Stimulated activated CD4-positive, alpha-beta T cell treated with anti-CD3 and anti-CD28 coated beads, Interleukin-15, amount 100 ng/mL, for 48 hours (primary cell): ENCODE data around the gene SCGB2A2.

Experiments
- DNase-seq, 2 donors: peaks; one replicate each; pipeline ENCODE4 v3.0.0-alpha.2; 2020; ENCODE audit warnings: low read depth in 2 of 2

The SCGB2A2 gene

DNA sequence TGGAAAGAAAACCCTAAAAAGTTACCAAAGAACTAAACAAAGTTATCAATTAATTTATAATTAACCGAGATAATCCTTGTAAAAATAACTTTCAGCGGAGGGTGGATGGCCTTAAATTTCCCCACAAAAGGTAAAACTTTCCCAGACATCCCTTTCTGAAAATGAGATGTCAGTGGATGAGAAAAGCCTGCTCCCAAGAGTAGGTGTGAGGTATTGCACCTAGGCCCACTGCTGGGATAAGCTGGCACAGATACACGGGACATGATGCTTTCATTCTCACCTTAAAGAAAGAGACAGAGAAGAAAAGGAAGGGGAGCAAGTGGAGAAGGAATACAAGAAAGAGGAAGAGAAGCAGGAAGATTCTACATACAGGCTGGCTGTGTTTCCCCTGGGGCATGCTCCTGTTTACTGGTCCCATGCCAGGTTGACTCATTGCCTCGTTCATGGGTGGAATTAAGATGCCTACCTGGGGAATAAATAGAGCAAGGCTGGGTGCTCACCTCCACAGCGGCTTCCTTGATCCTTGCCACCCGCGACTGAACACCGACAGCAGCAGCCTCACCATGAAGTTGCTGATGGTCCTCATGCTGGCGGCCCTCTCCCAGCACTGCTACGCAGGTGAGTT lies at the start of gene SCGB2A2:
Gene SCGB2A2 (plus strand): TSS at position 505 of the 625 bp plus-strand sequence. CDS start 59 bp downstream, at position 564.
- DNase-seq, result no peak

DNA sequence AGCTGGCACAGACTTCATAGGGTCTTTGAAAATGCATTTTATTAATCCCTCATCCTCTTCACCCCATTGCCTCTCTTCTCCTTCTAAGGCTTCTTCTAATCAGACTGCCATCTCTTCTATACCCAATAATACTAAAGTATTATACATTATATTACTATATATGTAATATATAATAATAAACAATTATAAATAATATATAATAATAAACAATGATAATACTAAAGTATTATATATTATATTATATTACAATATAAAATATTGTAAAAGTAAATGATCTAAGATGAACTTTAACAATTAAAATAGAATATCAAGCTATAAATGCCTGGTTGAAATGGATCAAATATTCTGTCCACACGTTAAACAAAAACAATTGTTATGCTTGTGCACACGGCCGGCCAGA lies 48.5 kb upstream of the SCGB2A2 start:
- DNase-seq, result no peak

DNA sequence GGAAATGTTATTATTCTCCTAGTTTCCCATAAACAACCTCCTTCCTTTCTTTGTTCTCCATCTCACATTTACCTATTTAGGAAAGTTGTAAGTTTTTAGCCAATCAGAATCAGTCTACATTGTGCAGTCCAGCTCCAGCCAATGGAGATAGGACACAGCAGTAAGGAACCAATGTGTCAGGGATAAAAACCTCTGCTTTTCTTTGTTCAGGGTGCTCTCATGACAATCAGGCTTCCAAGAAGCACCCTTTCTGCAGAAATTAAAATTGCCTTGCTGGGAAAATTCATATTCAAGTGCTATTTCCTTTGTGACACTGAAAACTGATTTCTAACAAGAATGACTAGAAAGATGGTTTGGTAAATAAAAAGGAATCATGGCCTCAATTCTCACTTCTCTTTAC lies 46.9 kb upstream of the SCGB2A2 start:
- DNase-seq, result no peak

DNA sequence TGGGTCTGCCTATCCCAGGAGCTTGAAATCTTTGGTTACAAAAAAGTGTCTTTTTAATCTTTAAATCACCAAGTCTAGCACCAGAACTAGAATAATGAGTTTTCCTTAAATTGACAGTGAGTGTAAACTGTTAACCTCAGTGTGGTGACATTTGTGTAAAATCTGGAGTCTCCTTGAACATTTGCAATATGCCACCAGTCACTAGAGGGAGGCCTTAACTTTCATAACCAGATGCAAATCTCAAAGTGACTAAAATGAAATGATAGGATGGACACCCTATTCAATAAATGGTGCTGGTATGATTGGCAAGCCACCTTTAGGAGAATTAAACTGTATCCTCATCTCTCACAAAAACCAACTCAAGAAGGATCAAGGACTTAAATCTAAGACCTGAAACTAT lies 36.2 kb upstream of the SCGB2A2 start:
- no peak for DNase-seq

DNA sequence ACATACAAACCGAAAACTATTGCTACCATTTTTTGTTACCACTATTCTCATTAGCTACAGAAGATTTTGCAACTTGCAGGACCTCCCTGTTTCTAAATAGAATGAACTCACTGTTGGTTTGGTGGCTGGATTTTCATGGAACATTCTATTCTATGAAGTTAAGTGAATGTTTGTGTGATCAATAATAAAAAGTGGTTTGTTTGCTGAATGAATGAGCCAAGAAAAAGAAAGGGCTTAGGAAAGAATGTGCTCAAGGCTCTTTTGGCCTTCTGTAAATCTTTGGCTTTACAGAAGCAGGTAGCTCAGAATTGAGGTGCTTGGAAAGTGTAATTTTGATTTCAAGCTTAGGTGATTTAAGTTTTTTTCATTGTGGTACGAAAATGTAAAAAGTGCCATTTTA lies 33.8 kb upstream of the SCGB2A2 start:
- no peak for DNase-seq

DNA sequence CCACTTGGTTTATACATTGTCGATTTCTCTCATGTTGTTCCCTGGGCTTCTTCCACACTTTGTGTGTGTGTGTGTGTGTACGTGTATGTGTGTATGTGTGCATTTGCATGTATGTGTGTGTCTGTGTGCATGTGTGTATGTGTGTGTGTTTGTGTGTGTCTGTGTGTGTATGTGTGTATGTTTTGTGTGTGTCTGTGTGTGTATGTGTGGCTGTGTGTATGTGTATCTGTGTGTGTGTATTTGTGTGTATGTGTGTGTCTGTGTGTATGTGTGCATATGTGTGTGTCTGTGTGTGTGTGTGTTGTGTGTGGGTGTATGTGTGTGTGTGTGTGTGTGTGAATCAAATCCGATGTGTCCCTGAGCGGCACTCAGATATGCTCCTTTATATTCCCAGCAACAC lies 32.5 kb upstream of the SCGB2A2 start:
- DNase-seq, result no peak

DNA sequence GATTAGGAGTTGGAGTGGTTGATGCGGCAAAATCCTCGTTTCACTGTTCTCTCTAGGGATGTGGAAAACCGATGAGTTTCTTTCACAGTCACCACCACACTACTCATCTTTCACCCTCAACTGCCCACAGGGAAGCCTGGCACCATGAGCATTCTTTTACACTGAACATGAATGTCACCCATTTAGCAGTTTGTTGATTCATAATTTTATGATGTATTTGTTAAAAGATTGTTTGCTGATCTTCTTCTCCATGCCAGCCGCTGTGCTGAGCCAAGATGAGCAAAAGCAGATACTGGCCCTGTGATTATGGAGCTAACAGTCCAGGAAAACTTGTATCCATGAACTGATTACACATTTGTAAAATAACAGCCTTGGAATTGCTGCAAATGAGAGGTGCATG lies 31.8 kb upstream of the SCGB2A2 start:
- no peak for DNase-seq

DNA sequence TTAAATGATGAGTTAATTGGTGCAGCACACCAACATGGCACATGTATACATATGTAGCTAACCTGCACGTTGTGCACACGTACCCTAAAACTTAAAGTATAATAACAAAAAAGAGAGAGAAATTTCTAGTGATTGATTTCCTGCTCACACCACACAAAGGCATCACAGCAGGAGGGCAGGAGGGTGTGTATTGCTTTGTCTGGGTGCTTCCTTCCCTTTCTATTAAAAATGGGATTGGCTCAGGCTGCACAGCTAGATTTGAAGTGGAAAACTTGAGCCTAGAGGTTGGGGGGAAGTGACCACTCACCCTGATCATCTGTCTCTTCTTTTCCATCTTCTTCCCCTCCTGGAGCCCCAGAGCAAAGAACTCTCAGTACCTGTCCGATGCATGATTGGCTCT lies 28.9 kb upstream of the SCGB2A2 start:
- no peak for DNase-seq

DNA sequence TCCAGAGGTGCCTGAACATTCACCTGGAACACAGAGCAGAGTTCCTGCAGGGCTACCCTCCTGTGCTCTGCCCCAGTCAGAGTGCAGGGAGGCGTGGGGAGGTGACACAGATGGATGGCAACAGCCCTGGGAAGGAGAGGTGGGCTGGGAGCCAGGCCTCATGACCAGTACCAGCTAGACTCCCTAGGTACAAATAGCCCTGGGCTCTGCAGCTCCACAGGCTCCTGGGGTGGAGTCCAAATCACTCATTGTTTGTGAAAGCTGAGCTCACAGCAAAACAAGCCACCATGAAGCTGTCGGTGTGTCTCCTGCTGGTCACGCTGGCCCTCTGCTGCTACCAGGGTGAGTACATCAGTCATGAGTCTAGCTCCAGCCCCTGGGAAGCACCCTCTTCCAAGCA lies 27.9 kb upstream of the SCGB2A2 start, which contains the start of gene SCGB1D2:
Gene SCGB1D2 (plus strand): TSS at position 219 of the 400 bp plus-strand sequence. CDS start 69 bp downstream, at position 288.
- no peak for DNase-seq

DNA sequence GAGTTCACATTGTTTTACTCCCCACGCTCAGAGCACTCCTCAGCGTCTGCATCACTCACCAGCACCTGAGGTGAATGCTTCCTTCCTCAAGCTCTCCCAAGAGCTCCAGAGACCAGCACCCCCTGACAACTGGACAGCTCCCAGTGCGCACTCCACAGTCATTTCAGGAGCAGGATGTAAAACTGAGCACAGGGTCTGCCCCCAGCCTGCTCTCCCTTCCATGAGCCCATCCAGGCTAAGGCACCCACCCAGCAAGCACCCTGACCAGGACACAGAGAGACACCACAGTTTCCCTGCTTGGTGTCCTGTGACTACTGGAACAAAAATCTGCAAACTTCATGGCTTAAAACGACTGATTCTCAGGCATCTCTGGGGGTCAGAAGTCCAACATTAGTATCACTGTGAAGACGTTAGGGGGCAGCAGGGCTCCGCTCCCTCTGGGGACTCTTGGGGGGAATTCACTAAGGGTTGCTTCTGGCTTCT lies 24.6 kb upstream of the SCGB2A2 start:
- DNase-seq, result no peak

DNA sequence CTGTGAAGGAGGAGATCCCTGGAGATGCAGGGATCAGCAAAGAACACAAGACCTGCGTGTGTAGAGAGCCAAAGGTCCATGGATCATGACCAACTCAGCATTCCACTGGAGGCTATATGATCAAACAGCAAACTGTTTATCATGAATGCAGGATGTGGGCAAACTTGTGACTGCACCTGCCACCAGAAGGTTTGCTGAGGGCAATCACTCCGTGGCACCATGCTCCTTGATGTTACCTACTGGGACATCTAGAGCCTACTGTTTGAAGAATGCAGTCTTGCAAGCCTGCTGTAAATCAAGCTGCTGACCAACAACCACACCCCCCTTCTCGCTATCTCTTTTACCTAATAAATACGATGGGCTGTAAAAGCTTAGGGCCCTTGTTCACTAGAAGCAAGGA lies 18.3 kb upstream of the SCGB2A2 start:
- DNase-seq, result no peak

DNA sequence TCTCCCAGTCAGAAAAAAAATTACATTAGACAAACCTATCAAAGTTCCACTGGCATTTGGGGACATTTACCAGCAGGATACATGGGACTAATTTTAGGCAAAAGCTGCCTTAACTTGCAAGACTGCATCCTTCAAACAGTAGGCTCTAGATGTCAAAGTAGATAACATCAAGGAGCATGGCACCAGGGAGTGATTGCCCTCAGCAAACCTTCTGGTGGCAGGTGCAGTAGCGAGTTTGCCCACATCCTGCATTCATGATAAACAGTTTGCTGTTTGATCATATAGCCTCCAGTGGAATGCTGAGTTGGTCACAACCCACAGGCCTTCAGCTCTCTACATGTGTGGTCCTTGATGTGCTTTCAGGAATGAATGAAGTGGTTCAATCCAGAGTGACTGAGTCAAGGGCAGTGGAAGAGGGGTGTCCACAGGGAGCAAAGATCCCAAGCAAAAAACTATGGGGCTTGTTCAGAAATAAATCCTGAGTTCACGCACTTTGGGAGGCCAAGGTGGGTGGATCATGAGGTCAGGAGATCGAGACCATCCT lies 15.9 kb upstream of the SCGB2A2 start:
- no peak for DNase-seq

DNA sequence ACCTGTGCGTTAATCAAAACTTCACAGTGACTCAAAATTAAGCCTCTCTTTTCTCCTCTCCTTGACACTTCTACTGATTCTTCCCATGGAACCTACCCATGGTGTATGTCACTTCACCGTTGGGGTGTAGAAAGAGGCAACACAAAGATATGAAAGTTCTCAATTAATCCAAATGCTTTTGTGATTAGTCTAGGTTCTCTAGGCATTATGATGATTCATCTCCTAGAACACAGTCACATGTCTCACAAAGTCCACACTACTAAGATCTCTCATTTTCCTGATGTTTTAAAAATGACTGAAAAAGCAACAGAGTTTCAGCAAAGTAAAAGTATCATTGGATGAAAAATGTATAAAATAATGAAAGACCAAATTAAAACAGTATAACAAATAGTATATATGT lies 13.7 kb upstream of the SCGB2A2 start:
- DNase-seq, result no peak

DNA sequence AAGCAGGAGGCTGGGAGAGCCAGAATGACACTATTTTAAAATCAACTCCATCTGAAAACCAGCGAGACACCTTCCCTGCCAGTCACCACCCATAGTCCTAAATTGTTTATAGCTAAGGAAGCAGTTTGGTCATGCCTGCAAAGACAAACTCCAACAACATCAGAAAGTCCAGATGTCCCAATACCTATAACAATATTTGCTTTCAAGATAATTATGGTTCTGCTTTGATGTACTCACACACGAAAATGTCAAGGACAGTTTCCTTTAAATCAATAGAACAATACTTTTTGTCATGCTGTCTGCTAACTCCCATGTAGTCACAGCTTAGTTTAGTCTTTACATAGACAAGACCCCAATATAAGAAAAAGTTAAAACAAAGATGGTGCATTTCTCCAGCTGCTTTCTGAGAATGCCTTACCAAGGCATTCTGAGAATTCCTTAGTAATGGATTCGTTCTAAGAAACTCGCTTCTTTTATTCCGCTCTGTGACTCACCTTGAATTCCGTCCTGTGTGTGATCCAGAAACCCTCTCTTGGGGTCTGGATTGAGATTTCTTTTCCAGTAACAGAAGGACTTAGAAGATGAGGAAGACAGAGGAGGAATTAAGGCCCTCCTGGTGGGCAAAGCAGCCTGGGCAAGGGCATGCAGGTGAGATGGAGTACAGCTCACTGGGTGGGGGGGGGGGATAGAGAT lies 9.6 kb upstream of the SCGB2A2 start:
- DNase-seq, result no peak

DNA sequence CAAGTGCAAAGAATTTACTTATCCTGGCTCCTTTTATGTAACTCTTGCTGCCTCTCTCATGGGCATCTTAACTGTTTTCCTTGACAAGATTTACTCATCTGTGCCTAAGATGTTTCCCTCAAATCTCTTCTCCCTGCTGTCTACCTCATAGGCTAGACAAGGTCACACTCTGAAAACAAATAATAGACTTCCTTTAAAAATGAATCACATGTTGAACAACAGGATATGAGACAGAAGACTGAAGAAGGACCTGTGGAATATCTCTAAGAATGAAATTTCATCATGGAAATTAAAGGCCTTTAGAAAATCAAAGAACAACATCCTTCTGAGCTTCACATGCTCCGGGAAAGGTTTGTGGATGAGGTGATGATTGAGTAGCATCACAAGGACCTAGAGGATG lies 6.0 kb upstream of the SCGB2A2 start:
- no peak for DNase-seq

DNA sequence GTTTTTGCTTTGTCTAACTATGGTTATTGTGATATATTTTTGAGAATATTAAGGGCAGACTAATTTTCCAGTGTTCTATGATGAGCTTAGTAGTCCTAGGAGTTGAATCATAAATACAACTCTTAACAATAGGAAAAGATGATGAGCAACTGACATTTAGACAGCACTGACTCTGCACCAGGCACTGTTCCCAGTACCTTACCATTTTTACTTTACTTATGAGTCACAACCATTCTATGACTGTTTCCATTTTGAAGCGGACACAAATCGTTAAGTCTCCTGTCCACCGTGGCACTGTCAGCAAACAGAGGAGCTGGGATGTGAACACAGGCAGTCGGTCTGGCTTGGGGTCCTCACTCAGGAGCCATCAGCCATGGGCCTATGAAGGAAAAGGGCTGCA lies 3.4 kb upstream of the SCGB2A2 start:
- DNase-seq, result peak; percentile 9 to 16

DNA sequence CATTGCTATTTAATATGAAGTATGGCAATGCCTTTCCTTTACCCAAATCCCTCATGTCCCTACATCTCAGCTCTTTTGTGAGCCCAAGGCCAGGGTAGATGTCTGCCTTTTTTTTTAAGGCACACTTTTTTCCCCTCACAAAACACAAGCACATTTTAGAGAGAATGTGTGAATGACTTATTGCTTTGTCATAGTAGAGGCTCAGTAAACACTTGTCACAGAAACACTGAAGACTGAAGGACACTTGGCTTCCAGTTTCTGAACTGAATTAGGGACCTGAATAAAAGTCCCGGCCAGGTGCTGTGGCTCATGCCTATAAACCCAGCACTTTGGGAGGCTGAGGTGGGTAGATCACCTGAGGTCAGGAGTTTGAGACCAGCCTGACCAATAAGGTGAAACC lies 2.9 kb upstream of the SCGB2A2 start:
- DNase-seq, result no peak

DNA sequence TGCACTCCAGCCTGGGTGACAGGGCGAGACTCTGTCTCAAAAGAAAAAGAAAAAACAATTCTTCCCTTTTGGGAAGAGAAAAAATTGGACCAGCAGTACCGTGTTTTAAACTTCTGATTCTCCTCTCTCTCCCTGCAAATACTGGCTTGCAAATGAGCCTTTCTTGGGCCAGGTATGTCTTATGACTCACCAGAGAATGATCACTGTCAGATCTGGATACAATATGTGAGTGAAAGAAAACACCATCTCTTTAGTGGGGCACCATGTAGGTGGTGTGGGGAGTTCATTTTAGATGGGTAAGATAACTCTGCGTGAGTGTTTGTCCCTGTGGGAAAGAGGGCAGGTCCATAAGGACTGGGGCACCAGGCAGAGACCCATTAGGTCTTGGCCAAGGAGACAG lies 2.4 kb upstream of the SCGB2A2 start:
- no peak for DNase-seq

DNA sequence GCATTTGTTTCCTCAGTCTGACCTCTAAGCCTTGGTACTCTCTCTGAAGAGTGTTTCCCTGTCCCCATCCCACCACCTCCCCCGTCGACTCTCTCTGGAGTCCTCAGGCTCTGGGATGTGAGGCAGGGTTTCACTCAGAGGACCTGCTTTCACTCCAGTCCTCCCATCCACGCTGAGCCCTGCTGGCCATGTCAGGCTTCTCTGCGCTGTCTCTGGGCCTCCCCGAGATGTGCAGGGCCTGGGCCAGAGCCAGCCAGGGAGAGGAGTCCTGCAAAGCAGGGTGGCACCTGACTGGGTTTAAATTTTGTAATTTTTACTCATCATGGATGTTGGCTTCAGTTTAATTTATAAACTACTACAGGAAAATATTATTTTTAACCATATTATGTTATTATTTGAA lies 3.3 kb downstream of the SCGB2A2 start:
- DNase-seq, result no peak

DNA sequence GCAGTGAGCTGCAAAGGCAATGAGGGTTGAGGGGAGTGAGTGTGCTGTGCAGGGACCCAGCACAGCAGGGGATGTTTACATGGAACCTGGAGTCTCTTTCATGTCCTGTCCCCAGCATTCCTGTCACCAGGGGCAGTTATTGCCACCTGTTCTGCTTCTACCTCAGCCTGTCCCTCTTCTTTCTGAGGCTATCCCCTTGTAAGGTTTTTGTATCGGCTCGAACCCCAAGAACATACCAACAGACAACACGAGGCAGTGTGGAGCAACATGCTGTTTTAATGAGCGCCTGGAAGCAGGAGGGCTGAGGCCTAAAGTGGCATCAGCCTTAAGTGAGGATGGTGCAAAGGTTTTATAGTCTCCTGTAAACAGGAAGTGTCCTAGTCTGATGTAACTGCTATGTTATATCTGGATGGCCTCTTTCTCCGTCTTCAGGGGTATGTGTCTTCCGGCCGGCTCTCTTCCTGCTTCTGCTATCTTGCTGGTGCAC lies 3.9 kb downstream of the SCGB2A2 start:
- no peak for DNase-seq

DNA sequence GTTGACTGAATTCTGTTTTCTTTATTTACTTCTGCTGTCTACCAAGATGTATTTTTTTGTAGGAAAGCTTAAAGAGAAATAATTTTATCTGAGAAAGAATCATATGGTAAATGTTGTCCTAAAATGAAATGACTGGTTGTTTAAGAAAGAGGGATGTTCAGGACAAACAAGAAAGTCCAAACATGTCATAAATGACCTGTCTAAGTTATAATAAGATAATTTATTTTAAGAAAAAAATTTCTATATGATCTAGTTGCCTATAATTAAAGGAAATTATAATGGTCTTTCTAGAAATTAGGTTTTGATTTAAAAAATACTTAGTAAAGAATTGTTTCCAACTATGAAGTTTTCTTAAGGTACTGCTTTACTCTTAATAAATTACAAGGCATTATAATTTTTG lies 10.5 kb downstream of the SCGB2A2 start:
- DNase-seq, result no peak

DNA sequence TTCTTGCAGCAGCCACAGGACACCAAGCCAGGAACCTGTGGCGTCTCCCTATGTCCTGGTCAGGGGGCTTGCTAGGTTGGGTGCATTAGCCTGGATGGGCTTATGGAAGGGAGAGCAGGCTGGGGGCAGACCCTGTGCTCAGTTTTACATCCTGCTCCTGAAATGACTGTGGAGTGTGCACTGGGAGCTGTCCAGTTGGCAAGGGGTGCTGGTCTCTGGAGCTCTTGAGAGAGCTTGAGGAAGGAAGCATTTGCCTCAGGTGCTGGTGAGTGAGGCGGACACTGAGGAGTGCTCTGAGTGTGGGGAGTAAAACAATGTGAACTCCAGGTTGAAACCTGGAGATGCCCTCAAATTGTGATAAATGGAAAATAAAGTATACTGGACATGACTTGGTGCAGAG lies 25.5 kb downstream of the SCGB2A2 start:
- DNase-seq, result no peak

DNA sequence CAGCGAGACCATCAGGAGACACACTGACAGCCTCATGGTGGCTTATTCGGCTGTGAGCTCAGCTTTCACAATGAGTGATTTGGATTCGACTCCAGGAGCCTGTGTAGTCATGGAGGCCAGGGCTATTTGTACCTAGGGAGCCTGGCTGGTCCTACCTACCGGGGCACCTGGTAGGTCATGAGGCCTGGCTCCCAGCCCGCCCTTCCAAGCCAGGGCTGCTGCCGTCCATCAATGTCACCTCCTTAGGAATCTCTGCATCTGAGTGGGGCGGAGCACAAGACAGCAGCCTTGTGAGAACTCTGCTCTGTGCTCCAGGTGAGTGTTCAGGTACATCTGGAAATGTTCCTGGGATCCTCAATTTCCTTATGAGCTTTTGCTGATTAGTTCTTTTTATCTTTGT lies 29.0 kb downstream of the SCGB2A2 start, which contains the start of gene SCGB1D4:
Gene SCGB1D4 (minus strand): TSS at position 101 of the 400 bp plus-strand sequence. CDS start 65 bp downstream, at position 36.
- no peak for DNase-seq
